Small intestine (tissue), 7 donors: Measurements from ENCODE around the gene NKD2. TPM values are rescaled to one million over a fixed set of nuclear protein-coding genes. Genes with fewer than 3 reads are reported as not detected.
A peak's percentile ranks its signal among the peaks of the same experiment; 100 is the strongest.

Source experiments
- DNase-seq, 2 donors: peaks; one replicate each; pipeline versions ENCODE4 v3.0.0 to v3.0.0-alpha.2; 2013
- FAIRE-seq: peaks from 2 replicates; lab custom pipeline; 2012; peaks lifted over from hg19 to GRCh38; lab: Jason Lieb, UNC
- H3K27ac ChIP-seq, 3 donors: one replicate each; pipeline ENCODE4 v1.5.1; 2013; ENCODE audit warnings: low read length in 2 of 3, mild to moderate bottlenecking in 2 of 3, control low read depth in 1 of 3, inconsistent platforms in 1 of 3, low read depth in 1 of 3, moderate library complexity in 1 of 3
- H3K27me3 ChIP-seq, 3 donors: one replicate each; pipeline ENCODE4 v1.6.1; 2013; ENCODE audit warnings: low read length in 3 of 3, inconsistent platforms in 1 of 3; ENCODE audit not compliant: control insufficient read depth in 3 of 3, insufficient read depth in 3 of 3
- H3K36me3 ChIP-seq, 3 donors: one replicate each; pipeline ENCODE4 v1.6.1; 2013; ENCODE audit warnings: low read length in 3 of 3, inconsistent platforms in 1 of 3, low read depth in 1 of 3, mild to moderate bottlenecking in 1 of 3, moderate library complexity in 1 of 3; ENCODE audit not compliant: control insufficient read depth in 3 of 3, insufficient read depth in 2 of 3
- H3K4me1 ChIP-seq, 3 donors: one replicate each; pipeline ENCODE4 v1.6.1; 2013; ENCODE audit warnings: low read length in 2 of 3, inconsistent platforms in 1 of 3, low read depth in 1 of 3, mild to moderate bottlenecking in 1 of 3, moderate library complexity in 1 of 3; ENCODE audit not compliant: control insufficient read depth in 3 of 3, insufficient read depth in 2 of 3
- H3K4me3 ChIP-seq, 3 donors: one replicate each; pipeline ENCODE4 v1.5.1; 2013; ENCODE audit warnings: low read length in 3 of 3, control low read depth in 1 of 3, inconsistent platforms in 1 of 3, low read depth in 1 of 3, mild to moderate bottlenecking in 1 of 3, moderate library complexity in 1 of 3
- H3K9me3 ChIP-seq, 2 donors: one replicate each; pipeline ENCODE4 v1.6.1; 2013; ENCODE audit warnings: low read depth in 1 of 2, low read length in 1 of 2; ENCODE audit not compliant: control insufficient read depth in 2 of 2, insufficient read depth in 1 of 2
- WGBS, 3 donors: extraction: QIAGEN DNeasy Blood & Tissue Kit; methylation state at CpG; one replicate each; pipeline ENCODE4 v1.1.7; 2013; 5-methylcytosine and 5-hydroxymethylcytosine counted together
- polyA plus RNA-seq, 4 donors: library from polyadenylated mRNA; stranded (reverse) in 3 of 4; unstranded in 1 of 4; fragments of 200-250 nt in 3 of 4; fragments of 120-200 nt in 1 of 4; gene quantifications; one replicate each; pipeline versions ENCODE4 v1.2.1 to v1.2.3, GENCODE V29; 2013
- donor health status: healthy with polysubstance abuse.
- donor health status: control.
- donor health status: control.
- donor health status: Bipolar disorder and iron deficiency.
- donor health status: healthy.

Gene NKD2
- polyA plus RNA-seq, 4 donors, result 0.22 to 11.9 (median 2.2) TPM

- no peak for DNase-seq
- Histone ChIP-seq H3K4me1 (no peaks in the 10 kb centered on the region), H3K27me3 (no peaks in the 10 kb centered on the region), H3K4me3 (no peak overlapping the region), H3K36me3 (peaks cover 9 to 67% (median 10%) of the 10 kb centered on the region in 3 donors), H3K27ac (no peak overlapping the region), H3K9me3 (no peaks in the 10 kb centered on the region)
- WGBS, 3 donors, result 90 to 94% (median 92%) methylated on average over 11 to 14 of the region's 15 CpGs
- FAIRE-seq, result no peak
These were observed 61.1 kb downstream of the NKD2 start for GRCh38 chr5:1069720-1070088.

DNA sequence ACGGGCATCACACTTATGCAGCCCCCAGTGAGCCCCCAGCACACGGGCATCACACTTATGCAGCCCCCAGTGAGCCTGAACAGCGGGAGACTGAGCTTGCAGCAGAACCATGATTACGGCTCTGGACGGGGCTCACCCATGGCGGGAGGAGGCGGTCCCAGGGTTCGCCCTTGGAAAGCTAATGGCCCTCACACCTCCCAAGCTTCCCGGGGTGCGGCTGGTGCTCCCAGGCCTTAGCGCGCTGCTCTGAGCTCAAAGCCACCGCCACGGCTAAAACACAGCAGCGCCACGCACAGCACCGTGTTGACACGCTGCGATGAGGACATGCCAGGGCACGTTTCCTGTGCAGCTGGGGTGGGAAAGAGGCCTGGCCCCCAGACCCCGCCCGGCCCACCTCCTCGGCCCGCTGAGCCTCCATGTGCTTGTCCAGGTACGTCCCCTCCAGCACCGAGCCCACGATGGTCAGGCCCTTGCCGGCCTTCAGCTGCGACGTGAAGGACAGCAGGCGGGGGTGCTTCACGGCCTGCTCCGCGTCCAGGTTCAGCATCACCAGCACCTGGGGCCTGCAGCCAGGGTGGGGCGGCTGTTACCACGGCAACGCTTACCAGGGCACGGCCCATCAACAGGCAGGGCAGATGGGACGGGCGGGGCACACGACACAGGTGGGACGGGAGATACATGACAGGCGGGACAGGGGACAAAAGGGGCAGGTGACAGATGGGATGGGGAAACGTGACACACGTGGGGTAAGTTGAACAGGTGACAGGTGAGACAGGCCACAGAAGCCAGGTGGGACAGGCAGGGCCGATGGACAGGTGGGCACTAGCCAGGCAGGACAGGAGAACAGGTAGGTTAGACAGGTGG lies 64.9 kb downstream of the NKD2 start:
- FAIRE-seq (no peak), DNase-seq (peak; percentile 33 to 41)
- H3K9me3 ChIP-seq, result no peaks in the 10 kb centered on the region
- no peaks in the 10 kb centered on the region for H3K27me3 ChIP-seq
- peaks cover 7 to 69% (median 19%) of the 10 kb centered on the region in 3 donors for H3K36me3 ChIP-seq
- H3K4me3 ChIP-seq, result no peak overlapping the region
- H3K27ac ChIP-seq, result no peak overlapping the region
- 79 to 88% (median 82%) methylated on average over 45 to 46 of the region's 46 CpGs for WGBS, 3 donors
- H3K4me1 ChIP-seq, result no peaks in the 10 kb centered on the region

DNA sequence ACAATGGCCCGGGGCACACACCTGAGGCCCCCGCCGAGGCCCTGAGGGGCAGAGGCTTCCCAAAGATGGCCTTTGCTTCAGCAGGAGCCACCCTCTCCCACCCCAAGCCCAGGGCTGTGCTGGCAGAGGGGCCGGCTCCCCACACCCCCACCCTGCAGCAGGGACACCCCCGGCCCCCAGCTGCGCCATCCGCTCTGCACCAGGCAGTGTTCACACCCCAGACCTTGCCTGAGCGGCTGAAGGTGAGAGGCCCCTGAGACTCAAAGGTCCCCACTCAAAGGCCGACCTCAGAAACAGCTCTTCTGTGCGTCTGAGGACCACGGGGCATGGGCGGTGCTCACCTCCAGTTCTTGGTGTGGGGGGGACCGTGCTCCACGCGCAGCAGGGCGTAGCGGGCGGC lies 65.6 kb downstream of the NKD2 start:
- Histone ChIP-seq H3K9me3 (no peaks in the 10 kb centered on the region), H3K27ac (no peak overlapping the region), H3K4me1 (no peaks in the 10 kb centered on the region), H3K36me3 (peaks cover 12 to 68% (median 12%) of the 10 kb centered on the region in 3 donors), H3K4me3 (no peak overlapping the region), H3K27me3 (no peaks in the 10 kb centered on the region)
- DNase-seq (no peak), FAIRE-seq (no peak)
- WGBS, 3 donors, result 90 to 96% (median 91%) methylated on average over 15 to 18 of the region's 18 CpGs

- H3K4me1 ChIP-seq, result no peaks in the 10 kb centered on the region
- H3K9me3 ChIP-seq, result no peaks in the 10 kb centered on the region
- H3K27me3 ChIP-seq, result no peaks in the 10 kb centered on the region
- peaks cover 11 to 69% (median 13%) of the 10 kb centered on the region in 3 donors for H3K36me3 ChIP-seq
- 87 to 94% (median 91%) methylated on average over 39 to 40 of the region's 40 CpGs for WGBS, 3 donors
- no peak for FAIRE-seq
- DNase-seq, result no peak
- H3K27ac ChIP-seq, result no peak overlapping the region
- H3K4me3 ChIP-seq, result no peak overlapping the region
These were observed 66.4 kb downstream of the NKD2 start for GRCh38 chr5:1074816-1075554.

- WGBS, 3 donors, result 88 to 92% (median 88%) methylated on average over 10 of the region's 10 CpGs
- Histone ChIP-seq H3K9me3 (no peaks in the 10 kb centered on the region), H3K36me3 (peaks cover 11 to 72% (median 13%) of the 10 kb centered on the region in 3 donors), H3K27ac (no peak overlapping the region), H3K4me1 (no peaks in the 10 kb centered on the region), H3K27me3 (no peaks in the 10 kb centered on the region), H3K4me3 (no peak overlapping the region)
- DNase-seq (no peak), FAIRE-seq (no peak)
These were observed 66.9 kb downstream of the NKD2 start for GRCh38 chr5:1075555-1075881.

DNA sequence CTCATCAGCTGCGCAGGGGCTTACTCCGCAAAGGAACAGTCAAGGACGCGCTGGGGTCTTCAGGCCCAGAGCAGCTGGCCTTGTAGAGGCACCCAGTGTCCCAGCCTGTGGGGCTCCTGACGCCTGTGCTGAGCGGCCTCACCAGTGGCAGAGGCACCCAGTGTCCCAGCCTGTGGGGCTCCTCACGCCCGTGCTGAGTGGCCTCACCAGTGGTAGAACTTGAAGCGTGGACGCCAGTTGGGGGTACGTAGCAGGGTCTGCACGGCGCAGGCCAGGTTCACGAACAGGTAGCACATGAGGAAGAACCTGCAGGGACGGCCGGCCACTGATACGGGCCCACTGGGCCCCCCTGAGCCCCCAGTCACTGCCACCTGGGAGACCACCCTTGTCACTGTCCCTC lies 67.3 kb downstream of the NKD2 start:
- Histone ChIP-seq H3K36me3 (peaks cover 13 to 77% (median 13%) of the 10 kb centered on the region in 3 donors), H3K4me3 (no peak overlapping the region), H3K27me3 (no peaks in the 10 kb centered on the region), H3K4me1 (no peaks in the 10 kb centered on the region), H3K27ac (no peak overlapping the region), H3K9me3 (no peaks in the 10 kb centered on the region)
- DNase-seq (no peak), FAIRE-seq (no peak)
- WGBS, 3 donors, result 92 to 95% (median 95%) methylated on average over 17 of the region's 17 CpGs

- H3K4me1 ChIP-seq, result no peaks in the 10 kb centered on the region
- no peaks in the 10 kb centered on the region for H3K27me3 ChIP-seq
- peaks cover 15 to 81% (median 16%) of the 10 kb centered on the region in 3 donors for H3K36me3 ChIP-seq
- WGBS, 3 donors, result 89 to 92% (median 91%) methylated on average over 17 of the region's 17 CpGs
- H3K27ac ChIP-seq, result no peak overlapping the region
- FAIRE-seq (no peak), DNase-seq (no peak)
- H3K4me3 ChIP-seq, result no peak overlapping the region
- H3K9me3 ChIP-seq, result no peaks in the 10 kb centered on the region
These were observed 67.8 kb downstream of the NKD2 start for GRCh38 chr5:1076406-1076805.

GRCh38 chr5:1077026-1077425 lies 68.4 kb downstream of the NKD2 start:
- Histone ChIP-seq H3K27me3 (no peaks in the 10 kb centered on the region), H3K36me3 (peaks cover 16 to 87% (median 18%) of the 10 kb centered on the region in 3 donors), H3K27ac (no peak overlapping the region), H3K9me3 (no peaks in the 10 kb centered on the region), H3K4me1 (no peaks in the 10 kb centered on the region), H3K4me3 (no peak overlapping the region)
- FAIRE-seq (no peak), DNase-seq (no peak)
- 91 to 93% (median 91%) methylated on average over 18 to 19 of the region's 19 CpGs for WGBS, 3 donors
